GM19468 (cell line): ENCODE data around the gene PMS1.
"Not testable (repeated sequence)": the region's sequence is repeated elsewhere in the genome, so short reads cannot be mapped to it uniquely, and the experiment has no call there.

Experiments used
- ATAC-seq: cut with Tn5 transposase; IDR thresholded peaks from one replicate; pipeline ENCODE4 v1.9.1; 2021; ENCODE audit warnings: mild to moderate bottlenecking, moderate library complexity, moderate number of reproducible peaks; ENCODE audit not compliant: unreplicated experiment; ENCODE audit errors: extremely low read depth

Gene PMS1

GRCh38 chr2:189783927-189784867, at the start of gene PMS1, which contains the start of gene ORMDL1:
PMS1 (plus strand) TSS chr2:189784450; CDS start chr2:189791810, 7,360 bp downstream.
ORMDL1 (minus strand) TSS chr2:189784339; CDS start chr2:189782595, 1,744 bp downstream.
- ATAC-seq = peak; percentile 95

- no peak for ATAC-seq
Measured at GRCh38 chr2:189751080-189751658, 33.1 kb upstream of the PMS1 start.

GRCh38 chr2:189756311-189756952, 27.8 kb upstream of the PMS1 start:
- no peak for ATAC-seq

GRCh38 chr2:189760154-189760553, 24.1 kb upstream of the PMS1 start:
- ATAC-seq = not testable (repeated sequence)

GRCh38 chr2:189762229-189762550, 22.1 kb upstream of the PMS1 start:
- no peak for ATAC-seq

GRCh38 chr2:189762551-189763298, 21.5 kb upstream of the PMS1 start, which contains the start of gene OSGEPL1:
OSGEPL1 (minus strand) TSS chr2:189762792; CDS start chr2:189761640, 1,152 bp downstream.
- ATAC-seq = peak; percentile 84

- ATAC-seq = no peak
Measured at GRCh38 chr2:189763908-189764661, 20.2 kb upstream of the PMS1 start.

GRCh38 chr2:189770590-189771322, 13.5 kb upstream of the PMS1 start:
- ATAC-seq = no peak

GRCh38 chr2:189772212-189772611, 12.0 kb upstream of the PMS1 start:
- ATAC-seq = no peak

- ATAC-seq = no peak
Measured at GRCh38 chr2:189782221-189782671, 2.0 kb upstream of the PMS1 start.

GRCh38 chr2:189783451-189783926, 761 bp upstream of the PMS1 start:
- peak; percentile 0 for ATAC-seq

GRCh38 chr2:189791338-189792042, 7.2 kb downstream of the PMS1 start:
- no peak for ATAC-seq

- ATAC-seq = no peak
Measured at GRCh38 chr2:189794310-189794709, 10.1 kb downstream of the PMS1 start.

- ATAC-seq = no peak
Measured at GRCh38 chr2:189797902-189798301, 13.7 kb downstream of the PMS1 start.

- ATAC-seq = no peak
Measured at GRCh38 chr2:189798312-189799029, 14.2 kb downstream of the PMS1 start.

- ATAC-seq = no peak
Measured at GRCh38 chr2:189799030-189799331, 14.7 kb downstream of the PMS1 start.

GRCh38 chr2:189799531-189799930, 15.3 kb downstream of the PMS1 start:
- no peak for ATAC-seq
